ENCODE results near the gene DDX23. TPM values are rescaled to one million over a fixed set of nuclear protein-coding genes. Genes with fewer than 3 reads are reported as not detected.
"Not testable (repeated sequence)": the region's sequence is repeated elsewhere in the genome, so short reads cannot be mapped to it uniquely, and the experiment has no call there.

The DDX23 gene
- total RNA-seq, 2 experiments from 2014 or later: 135 to 162 TPM

GRCh38 chr12:48875944-48876515 lies 24.1 kb upstream of the DDX23 start:
- Mint-ChIP-seq H3K4me1 (no peaks in the 10 kb centered on the region), H3K9me3 (no peaks in the 10 kb centered on the region), H3K36me3 (no peaks in the 10 kb centered on the region), H3K4me3 (no peak overlapping the region), H3K27ac (no peak overlapping the region), H3K27me3 (peaks cover 18% of the 10 kb centered on the region)
- DNase-seq: no peak
- POLR2A ChIA-PET: no interaction called here
- no peak for ATAC-seq (ENCODE audit: low read depth)

- H3K4me3 Mint-ChIP-seq; ATAC-seq (ENCODE audit: low read depth); DNase-seq; H3K9me3 Mint-ChIP-seq; H3K27me3 Mint-ChIP-seq; H3K36me3 Mint-ChIP-seq; POLR2A ChIA-PET; H3K27ac Mint-ChIP-seq; H3K4me1 Mint-ChIP-seq: not testable (repeated sequence)
Observed at GRCh38 chr12:48873534-48873933, 21.6 kb upstream of the DDX23 start.

- H3K27ac Mint-ChIP-seq: no peak overlapping the region
- H3K4me1 Mint-ChIP-seq: no peaks in the 10 kb centered on the region
- H3K36me3 Mint-ChIP-seq: no peaks in the 10 kb centered on the region
- no peak for DNase-seq
- H3K9me3 Mint-ChIP-seq: no peaks in the 10 kb centered on the region
- no peak overlapping the region for H3K4me3 Mint-ChIP-seq
- ATAC-seq (ENCODE audit: low read depth): no peak
- POLR2A ChIA-PET: no interaction called here
- H3K27me3 Mint-ChIP-seq: peaks cover under 1% of the 10 kb centered on the region
Observed at GRCh38 chr12:48873096-48873495, 21.1 kb upstream of the DDX23 start.

GRCh38 chr12:48869191-48869590 lies 17.2 kb upstream of the DDX23 start:
- no peaks in the 10 kb centered on the region for H3K9me3 Mint-ChIP-seq
- peaks cover 16% of the 10 kb centered on the region for H3K4me1 Mint-ChIP-seq
- peaks cover 7% of the 10 kb centered on the region for H3K27me3 Mint-ChIP-seq
- no peaks in the 10 kb centered on the region for H3K36me3 Mint-ChIP-seq
- H3K4me3 Mint-ChIP-seq: no peak overlapping the region
- no peak for ATAC-seq (ENCODE audit: low read depth)
- no peak for DNase-seq
- H3K27ac Mint-ChIP-seq: no peak overlapping the region
- POLR2A ChIA-PET: no interaction called here

GRCh38 chr12:48868451-48868850 lies 16.5 kb upstream of the DDX23 start:
- Mint-ChIP-seq H3K4me3 (no peak overlapping the region), H3K27me3 (peaks cover 14% of the 10 kb centered on the region), H3K4me1 (peaks cover 18% of the 10 kb centered on the region), H3K27ac (no peak overlapping the region), H3K36me3 (no peaks in the 10 kb centered on the region), H3K9me3 (no peaks in the 10 kb centered on the region)
- no peak for DNase-seq
- ATAC-seq (ENCODE audit: low read depth): no peak
- POLR2A ChIA-PET: interaction anchor here (0.7 kb wide), 1 partner anchor 30 kb away, joined by 3 read pairs; no protein-coding TSS in a partner anchor

GRCh38 chr12:48866052-48866711 lies 14.2 kb upstream of the DDX23 start:
- DNase-seq: no peak
- POLR2A ChIA-PET: interaction anchor here (0.6 to 2.4 kb wide), 9 partner anchors 13 to 113 kb away, joined by 3 to 25 read pairs (median 3); partner anchors contain the start of genes ARF3 and DDX23
- Mint-ChIP-seq H3K9me3 (no peaks in the 10 kb centered on the region), H3K27ac (peak overlapping the region; percentile 84), H3K27me3 (peaks cover 21% of the 10 kb centered on the region), H3K4me1 (peaks cover 18% of the 10 kb centered on the region), H3K36me3 (peaks cover 5% of the 10 kb centered on the region), H3K4me3 (peak overlapping the region; percentile 86)
- peak; percentile 56 for ATAC-seq (ENCODE audit: low read depth)

GRCh38 chr12:48865281-48866051 lies 13.5 kb upstream of the DDX23 start, which contains the start of gene RND1:
RND1 (minus strand) TSS chr12:48865870; CDS start chr12:48865767, 103 bp downstream.
- Mint-ChIP-seq H3K4me1 (peaks cover 20% of the 10 kb centered on the region), H3K27me3 (peaks cover 21% of the 10 kb centered on the region), H3K9me3 (no peaks in the 10 kb centered on the region), H3K36me3 (peaks cover 7% of the 10 kb centered on the region), H3K4me3 (peak within 1 kb of the TSS; percentile 86), H3K27ac (peak within 1 kb of the TSS; percentile 84)
- POLR2A ChIA-PET: interaction anchor here (0.6 to 2.4 kb wide), 13 partner anchors 8 to 192 kb away, joined by 3 to 25 read pairs (median 3); partner anchors contain the start of genes ARF3 and DDX23
- peak; percentile 95 for ATAC-seq (ENCODE audit: low read depth)
- DNase-seq: peak; percentile 76

GRCh38 chr12:48863291-48863690 lies 11.3 kb upstream of the DDX23 start:
- Mint-ChIP-seq H3K9me3 (no peaks in the 10 kb centered on the region), H3K4me1 (peaks cover 20% of the 10 kb centered on the region), H3K27ac (no peak overlapping the region), H3K27me3 (peaks cover 21% of the 10 kb centered on the region), H3K36me3 (peaks cover 9% of the 10 kb centered on the region), H3K4me3 (no peak overlapping the region)
- POLR2A ChIA-PET: interaction anchor here (0.9 kb wide), 1 partner anchor 12 kb away, joined by 3 read pairs; the partner anchor contains the start of gene DDX23
- no peak for DNase-seq
- no peak for ATAC-seq (ENCODE audit: low read depth)

GRCh38 chr12:48862760-48863159 lies 10.8 kb upstream of the DDX23 start:
- Mint-ChIP-seq H3K4me3 (no peak overlapping the region), H3K36me3 (peaks cover 9% of the 10 kb centered on the region), H3K9me3 (no peaks in the 10 kb centered on the region), H3K27ac (no peak overlapping the region), H3K27me3 (peaks cover 21% of the 10 kb centered on the region), H3K4me1 (peaks cover 20% of the 10 kb centered on the region)
- POLR2A ChIA-PET: interaction anchor here (0.9 kb wide), 1 partner anchor 11 kb away, joined by 3 read pairs; the partner anchor contains the start of gene DDX23
- DNase-seq (no peak), ATAC-seq (ENCODE audit: low read depth) (no peak)

GRCh38 chr12:48861111-48861510 lies 9.1 kb upstream of the DDX23 start:
- DNase-seq: no peak
- Mint-ChIP-seq H3K27me3 (peaks cover 21% of the 10 kb centered on the region), H3K36me3 (peaks cover 9% of the 10 kb centered on the region), H3K9me3 (no peaks in the 10 kb centered on the region), H3K4me3 (no peak overlapping the region), H3K4me1 (peaks cover 18% of the 10 kb centered on the region), H3K27ac (no peak overlapping the region)
- POLR2A ChIA-PET: interaction anchor here (0.8 kb wide), 1 partner anchor 9 kb away, joined by 5 read pairs; the partner anchor contains the start of gene DDX23
- no peak for ATAC-seq (ENCODE audit: low read depth)

GRCh38 chr12:48860236-48860635 lies 8.3 kb upstream of the DDX23 start:
- not testable (repeated sequence) for DNase-seq; ATAC-seq (ENCODE audit: low read depth); H3K9me3 Mint-ChIP-seq; H3K27ac Mint-ChIP-seq; H3K4me3 Mint-ChIP-seq; H3K36me3 Mint-ChIP-seq
- peaks cover 14% of the 10 kb centered on the region for H3K4me1 Mint-ChIP-seq
- POLR2A ChIA-PET: interaction anchor here (0.6 kb wide), 1 partner anchor 1042 kb away, joined by 4 read pairs; no protein-coding TSS in a partner anchor
- H3K27me3 Mint-ChIP-seq: peaks cover 21% of the 10 kb centered on the region

- DNase-seq: no peak
- POLR2A ChIA-PET: no interaction called here
- Mint-ChIP-seq H3K27me3 (peaks cover 18% of the 10 kb centered on the region), H3K36me3 (peaks cover 9% of the 10 kb centered on the region), H3K4me3 (no peak overlapping the region), H3K9me3 (no peaks in the 10 kb centered on the region), H3K27ac (no peak overlapping the region), H3K4me1 (peaks cover 8% of the 10 kb centered on the region)
- no peak for ATAC-seq (ENCODE audit: low read depth)
Observed at GRCh38 chr12:48859607-48860006, 7.6 kb upstream of the DDX23 start.

GRCh38 chr12:48858043-48858442 lies 6.1 kb upstream of the DDX23 start:
- POLR2A ChIA-PET: interaction anchor here (0.7 kb wide), 1 partner anchor 29 kb away, joined by 3 read pairs; no protein-coding TSS in a partner anchor
- H3K27me3 Mint-ChIP-seq: peaks cover 3% of the 10 kb centered on the region
- DNase-seq: no peak
- no peak for ATAC-seq (ENCODE audit: low read depth)
- no peak overlapping the region for H3K4me3 Mint-ChIP-seq
- no peak overlapping the region for H3K27ac Mint-ChIP-seq
- H3K9me3 Mint-ChIP-seq: no peaks in the 10 kb centered on the region
- H3K36me3 Mint-ChIP-seq: peaks cover 9% of the 10 kb centered on the region
- H3K4me1 Mint-ChIP-seq: peaks cover 4% of the 10 kb centered on the region
